HUDEP-2 (cell line): ENCODE results near the gene IRAK2.
"Not testable (repeated sequence)": the region's sequence is repeated elsewhere in the genome, so short reads cannot be mapped to it uniquely, and the experiment has no call there.

Source experiments
- DNase-seq, 76 experiments: peaks; one replicate each; lab custom pipeline; 2025; ENCODE audit not compliant: unreplicated experiment in 76 of 76; lab: John Stamatoyannopoulos, UW

IRAK2 gene

DNA sequence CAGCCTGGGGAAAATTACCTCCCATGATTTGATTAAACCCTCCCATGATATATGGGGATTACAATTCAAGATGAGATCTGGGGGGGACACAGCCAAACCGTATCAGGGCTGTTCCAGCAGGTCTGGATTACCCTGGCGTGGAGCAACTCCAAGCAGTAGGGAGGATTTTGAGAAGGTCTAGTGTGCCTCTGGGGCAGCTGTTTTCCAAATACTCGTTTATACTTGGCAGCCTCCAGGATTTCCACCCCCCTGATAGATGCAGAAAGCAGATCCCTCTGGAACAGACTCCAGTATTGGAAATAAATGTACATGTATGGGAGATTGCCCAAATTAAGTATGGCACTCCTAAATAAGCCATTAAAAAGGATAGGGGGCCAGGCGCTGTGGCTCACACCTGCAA is 7.7 kb upstream of the IRAK2 start:
- no peak for DNase-seq

DNA sequence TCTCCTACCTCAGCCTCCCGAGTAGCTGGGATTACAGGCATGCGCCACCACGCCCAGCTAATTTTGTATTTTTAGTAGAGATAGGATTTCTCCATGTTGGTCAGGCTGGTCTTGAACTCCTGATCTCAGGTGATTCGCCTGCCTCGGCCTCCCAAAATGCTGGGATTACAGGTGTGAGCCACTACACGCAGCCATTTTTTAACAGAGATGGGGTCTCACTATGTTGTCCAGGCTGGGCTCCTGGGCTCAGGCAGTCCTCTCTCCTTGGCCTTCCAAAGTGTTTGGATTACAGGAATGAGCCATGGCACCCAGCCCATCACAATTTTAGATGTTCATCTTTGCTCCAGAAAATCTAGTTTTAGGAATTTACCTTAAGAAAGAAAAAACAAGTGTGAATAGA is 6.2 kb upstream of the IRAK2 start:
- not testable (repeated sequence) for DNase-seq

DNA sequence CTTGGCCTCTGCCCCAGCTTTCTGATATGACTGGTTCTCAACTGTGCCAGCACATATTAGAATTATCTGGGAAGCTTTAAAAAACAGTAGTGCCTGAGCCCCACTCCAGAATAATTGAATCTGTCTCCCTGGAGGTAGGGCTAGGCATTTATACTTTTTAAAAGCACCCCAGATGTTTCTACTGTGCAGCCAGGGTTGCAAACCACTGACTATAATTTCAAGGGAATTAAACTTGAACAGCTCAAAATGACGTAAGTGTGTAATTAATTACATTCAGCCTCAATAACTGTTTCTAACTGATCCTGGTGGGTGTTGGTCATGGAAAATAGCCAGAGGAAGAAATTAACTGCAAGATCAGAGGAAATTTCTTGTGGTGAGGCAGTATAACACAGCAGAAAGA is 4.4 kb upstream of the IRAK2 start:
- no peak for DNase-seq

DNA sequence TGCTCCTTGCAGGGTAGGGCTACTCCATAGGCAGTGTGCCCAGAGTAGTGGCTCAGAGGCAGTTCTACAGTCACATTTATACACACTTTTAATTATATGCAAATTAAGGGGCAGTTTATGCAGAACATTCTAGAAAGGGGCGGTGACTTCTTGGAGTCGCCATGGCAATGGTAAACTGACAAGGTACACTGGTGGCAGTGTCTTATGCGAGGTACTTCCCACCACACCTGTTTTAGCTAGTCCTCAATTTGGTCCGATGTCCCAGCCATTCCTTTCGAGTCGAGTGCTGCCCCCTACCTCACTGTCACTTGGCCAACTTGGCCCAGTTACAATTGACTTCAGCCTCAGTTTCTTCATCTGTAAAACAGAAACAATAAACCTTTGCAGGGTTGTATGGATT is 3.8 kb upstream of the IRAK2 start:
- no peak for DNase-seq

DNA sequence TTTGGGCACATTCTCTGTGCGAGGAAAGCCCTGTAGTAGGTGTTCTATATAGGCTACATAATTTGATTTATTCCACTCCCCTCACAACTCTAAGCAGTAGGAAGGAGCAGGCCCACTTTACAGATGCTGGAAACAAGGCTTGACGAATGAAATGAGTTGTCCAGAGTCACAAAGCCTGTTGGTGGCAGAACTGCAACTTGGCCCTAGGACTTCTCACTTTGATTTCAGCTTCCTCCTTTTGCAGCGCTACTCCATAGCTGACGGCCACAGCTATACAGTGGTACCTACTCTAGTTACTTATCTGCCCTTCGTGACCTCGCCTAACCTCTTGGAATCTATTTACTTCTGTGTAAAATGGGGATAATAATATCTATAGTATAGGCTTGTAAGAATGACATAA is 2.5 kb upstream of the IRAK2 start:
- DNase-seq: no peak

DNA sequence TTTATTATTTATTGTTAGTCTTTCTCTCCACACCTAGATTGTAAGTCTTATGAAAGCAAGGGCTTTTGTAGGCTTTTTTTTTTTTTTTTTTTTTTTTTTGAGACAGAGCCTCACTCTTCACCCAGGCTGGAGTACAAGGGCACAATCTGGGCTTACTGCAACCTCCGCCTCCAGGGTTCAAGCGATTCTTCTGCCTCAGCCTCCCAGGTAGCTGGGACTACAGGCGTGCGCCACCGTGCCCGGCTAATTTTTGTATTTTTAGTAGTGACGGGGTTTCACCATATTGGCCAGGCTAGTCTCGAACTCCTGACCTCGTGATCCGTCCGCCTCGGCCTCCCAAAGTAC is 546 bp upstream of the IRAK2 start:
- not testable (repeated sequence) for DNase-seq

DNA sequence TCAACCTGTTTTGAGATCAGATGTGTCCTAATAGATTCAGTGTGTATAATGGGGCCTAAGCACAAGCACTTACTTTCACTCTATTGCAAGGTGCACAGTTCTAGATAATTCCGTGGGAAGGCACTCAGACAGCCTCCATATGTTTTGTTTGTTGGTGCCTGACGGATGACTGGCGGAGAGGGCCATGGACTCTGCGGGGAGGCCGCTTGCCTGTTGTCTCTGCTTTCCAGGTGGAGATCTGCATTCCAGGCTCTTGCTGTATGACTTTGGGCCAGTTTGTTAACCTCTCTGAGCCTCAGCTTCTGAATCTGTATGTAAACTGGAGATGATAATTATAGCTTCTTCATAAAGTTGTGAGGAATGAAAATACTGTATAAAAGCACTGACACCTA is 1.5 kb downstream of the IRAK2 start:
- no peak for DNase-seq

DNA sequence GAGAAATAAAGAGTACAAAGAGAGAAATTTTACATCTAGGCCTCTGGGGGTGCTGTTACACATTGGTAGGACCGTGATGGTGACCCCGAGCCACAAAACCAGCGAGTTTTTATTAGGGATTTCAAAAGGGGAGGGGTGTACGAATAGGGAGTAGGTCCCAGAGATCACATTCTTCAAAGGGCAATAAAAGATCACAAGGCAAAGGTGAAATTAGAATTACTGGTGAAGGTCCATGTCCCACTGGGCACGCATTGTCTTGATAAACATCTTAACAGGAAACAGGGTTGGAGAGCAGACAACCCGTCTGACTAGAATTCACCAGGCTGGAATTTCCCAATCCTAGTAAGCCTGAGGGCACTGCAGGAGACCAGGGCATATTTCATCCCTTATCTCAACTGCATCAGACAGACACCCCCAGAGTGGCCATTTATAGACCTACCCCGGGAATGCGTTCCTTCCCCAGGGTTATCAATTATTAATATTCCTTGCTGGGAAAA is 4.3 kb downstream of the IRAK2 start:
- DNase-seq: no peak

DNA sequence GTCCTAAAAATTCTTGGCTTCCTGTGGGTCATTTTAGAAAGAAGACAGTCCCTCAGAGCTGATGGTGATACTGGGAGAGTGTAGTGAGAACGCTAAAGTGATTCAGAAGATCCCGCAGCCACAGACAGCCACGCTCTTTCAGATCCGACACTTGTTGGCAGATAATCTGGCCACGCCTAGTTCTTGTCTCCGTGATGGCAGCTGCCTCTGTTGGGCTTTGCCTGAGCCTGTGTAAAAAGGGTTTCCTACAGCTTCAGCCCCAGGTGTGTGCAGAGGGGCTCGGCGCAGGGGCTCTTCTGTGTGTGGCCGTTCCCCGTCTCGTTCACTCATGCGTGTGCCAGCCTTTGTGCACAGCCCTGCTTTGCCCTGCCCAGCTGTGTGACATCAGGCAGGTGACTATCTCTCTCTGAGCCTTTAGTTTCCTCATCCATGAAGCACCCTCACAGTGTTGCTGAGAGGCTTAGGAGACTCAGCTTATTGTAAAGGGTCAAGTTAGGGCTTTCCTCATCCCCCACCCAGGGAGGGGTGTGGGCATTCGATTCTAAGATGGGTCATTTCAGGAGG is 6.3 kb downstream of the IRAK2 start:
- DNase-seq: peak in 42 of 76 experiments; percentile 1 to 47 (median 19)

DNA sequence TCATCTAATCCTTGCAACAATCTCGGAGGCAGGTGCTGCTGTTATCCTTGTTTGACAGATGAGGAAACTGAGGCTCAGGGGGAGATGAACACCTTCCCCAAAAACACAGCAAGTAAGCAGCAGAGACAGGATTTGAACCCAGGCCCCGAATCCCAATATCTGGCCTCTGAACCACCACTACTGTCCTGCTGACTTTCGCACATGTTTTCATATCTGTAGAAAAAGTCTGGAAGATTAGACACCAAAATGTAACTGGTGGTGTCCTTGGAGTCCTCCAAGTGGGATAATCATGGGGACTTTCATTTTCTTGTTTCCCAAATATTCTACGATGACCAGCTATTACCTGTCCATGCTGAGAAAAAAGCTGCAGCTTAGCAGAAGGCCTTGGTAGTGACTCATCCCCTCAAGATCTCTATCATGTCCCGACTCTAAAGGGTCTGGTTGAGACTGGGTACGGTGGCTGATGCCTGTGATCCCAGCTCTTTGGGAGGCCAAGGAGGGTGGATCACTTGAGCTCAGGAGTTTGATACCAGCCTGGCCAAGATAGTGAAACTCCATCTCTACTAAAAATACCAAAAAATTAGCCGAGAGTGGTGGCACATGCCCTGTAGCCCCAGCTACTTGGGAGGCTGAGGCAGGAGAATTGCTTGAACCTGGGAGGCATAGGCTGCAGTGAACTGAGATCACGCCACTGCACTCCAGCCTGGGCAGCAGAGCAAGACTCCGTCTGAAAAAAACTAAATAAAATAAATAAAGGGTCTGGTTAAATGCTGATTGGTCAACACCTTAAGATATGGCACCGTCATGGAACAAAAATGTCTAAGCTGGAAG is 8.6 kb downstream of the IRAK2 start:
- peak in 2 of 76 experiments; percentile 16 to 17 for DNase-seq

DNA sequence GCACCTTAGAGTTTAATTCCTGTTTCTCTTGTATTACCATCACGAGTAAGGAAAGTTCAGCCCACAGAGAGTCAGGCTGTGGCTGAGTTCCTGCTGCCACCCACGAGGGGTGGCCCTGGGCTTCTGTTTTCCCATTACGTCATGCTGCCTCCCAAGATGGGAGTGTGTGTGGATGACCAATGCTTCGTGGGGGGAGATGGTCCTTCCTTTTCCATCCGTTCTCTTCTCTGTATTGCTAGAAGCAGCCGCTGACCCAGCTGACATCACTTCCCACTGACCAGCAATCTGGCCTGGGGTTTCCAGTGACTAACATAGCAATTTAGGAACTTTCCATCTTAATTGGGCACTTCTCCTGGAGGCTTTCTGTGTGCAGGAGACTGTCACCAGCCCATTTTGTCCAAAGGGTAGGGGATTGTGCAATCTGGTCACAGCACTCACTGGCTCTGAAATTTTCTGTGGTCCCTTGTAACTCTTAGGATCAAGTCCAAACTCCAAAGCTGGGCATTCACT is 9.3 kb downstream of the IRAK2 start:
- no peak for DNase-seq

DNA sequence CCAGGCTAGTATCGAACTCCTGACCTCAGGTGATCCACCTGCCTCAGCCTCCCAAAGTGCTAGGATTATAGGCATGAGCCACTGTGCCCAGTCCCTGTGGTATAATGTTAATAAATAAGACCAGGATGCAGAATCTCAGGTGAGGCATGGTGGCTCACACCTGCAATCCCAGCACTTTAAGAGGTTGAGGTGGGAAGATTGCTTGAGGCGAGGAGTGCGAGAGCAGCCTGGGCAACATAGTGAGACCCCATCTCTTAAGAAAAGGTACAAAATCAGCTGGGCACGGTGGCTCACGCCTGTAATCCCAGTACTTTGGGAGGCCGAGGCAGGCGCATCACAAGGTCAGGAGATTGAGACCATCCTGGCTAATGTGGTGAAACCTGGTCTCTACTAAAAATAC is 10.6 kb downstream of the IRAK2 start:
- not testable (repeated sequence) for DNase-seq

DNA sequence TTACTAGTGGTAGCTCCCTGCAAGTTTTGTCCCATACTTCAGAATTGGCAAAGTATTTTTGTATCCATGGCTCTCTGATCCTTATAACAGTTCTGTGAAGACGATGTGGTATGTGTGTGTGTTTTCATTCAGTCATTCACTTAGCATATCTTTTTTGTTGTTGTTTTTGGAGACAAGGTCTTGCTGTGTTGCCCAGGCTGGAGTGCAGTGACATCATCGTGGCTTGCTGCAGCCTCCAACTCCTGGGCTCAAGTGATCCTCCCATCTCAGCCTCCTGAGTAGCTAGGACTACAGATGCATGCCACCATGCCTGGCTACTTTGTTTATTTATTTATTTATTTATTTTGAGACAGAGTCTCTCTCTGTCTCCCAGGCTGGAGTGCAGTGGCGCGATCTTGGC is 11.4 kb downstream of the IRAK2 start:
- DNase-seq: not testable (repeated sequence)

DNA sequence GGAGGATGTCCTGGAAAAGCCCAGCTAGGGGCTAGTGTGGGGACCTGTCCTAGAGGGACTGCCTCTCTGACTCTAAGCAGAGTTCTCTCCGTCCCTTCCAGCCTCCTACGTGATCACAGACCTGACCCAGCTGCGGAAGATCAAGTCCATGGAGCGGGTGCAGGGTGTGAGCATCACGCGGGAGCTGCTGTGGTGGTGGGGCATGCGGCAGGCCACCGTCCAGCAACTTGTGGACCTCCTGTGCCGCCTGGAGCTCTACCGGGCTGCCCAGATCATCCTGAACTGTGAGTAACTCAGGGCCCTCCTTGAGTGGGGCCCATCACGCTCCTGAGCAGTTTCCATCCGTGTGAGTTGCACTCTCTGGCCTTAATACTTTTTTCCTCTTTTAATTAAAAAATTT is 13.0 kb downstream of the IRAK2 start:
- DNase-seq: no peak

DNA sequence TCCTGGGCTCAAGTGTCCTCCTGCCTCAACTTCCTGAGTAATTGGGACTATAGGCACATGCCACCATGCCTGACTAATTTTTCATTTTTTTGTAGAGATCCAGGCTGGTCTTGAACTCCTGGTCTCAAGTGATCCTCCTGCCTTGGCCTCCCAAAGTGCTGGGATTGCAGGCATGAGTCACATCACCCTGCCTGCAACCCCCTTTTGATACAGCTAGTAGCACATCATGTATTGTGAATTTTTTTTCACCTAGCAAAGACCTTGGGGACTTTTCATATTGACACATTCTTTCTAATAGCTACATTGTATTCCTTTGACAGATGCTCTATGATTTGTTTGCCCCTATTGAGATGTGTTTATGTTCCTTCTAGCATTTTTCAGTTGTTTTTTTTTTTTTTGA is 14.2 kb downstream of the IRAK2 start:
- DNase-seq: no peak

DNA sequence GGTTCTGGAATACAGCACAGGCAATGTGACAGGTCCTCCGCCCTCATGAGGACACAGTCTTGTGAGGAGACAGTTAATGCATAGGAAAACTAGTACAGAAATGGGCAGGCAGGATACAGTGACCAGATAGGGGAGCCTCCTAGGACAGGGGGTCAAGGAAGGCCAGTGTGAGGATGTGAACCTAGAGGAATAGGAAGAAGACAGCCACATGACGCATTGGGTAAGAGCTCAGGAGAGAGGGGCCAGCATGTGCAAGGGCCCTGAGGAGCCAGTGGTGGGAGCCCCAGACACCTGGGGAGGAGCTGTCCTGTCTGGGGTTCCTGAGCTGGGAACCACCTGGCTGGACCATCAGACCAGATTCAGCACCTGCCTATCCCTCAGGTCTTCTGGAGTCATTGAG is 15.6 kb downstream of the IRAK2 start:
- no peak for DNase-seq

DNA sequence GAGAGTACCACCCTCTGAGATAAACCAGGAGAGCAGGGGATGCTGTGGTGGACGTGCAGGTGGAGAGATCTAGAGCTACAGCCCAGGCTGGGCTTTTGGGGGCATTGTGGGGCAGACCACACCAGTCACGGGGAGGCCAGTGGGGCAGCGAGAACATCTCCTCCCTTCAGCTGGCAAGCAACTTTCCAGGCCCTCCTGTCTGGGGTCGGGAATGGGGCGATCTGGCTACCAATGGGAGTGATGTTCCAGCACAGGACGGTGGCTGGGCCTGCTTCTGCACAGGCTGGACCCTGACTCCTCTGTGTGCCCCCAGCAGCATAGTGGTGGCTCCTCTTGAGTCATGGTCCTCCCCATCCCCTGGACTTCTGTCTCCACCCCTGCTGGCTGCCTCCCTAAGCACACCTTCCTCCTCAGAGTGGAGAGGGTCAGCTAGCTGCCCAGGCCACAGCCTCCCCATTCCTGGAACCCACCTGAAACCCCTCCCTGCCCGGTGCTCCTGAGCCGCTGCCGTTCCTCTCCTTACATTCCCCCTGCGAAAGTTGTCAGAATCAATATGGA is 16.1 kb downstream of the IRAK2 start:
- DNase-seq: no peak

DNA sequence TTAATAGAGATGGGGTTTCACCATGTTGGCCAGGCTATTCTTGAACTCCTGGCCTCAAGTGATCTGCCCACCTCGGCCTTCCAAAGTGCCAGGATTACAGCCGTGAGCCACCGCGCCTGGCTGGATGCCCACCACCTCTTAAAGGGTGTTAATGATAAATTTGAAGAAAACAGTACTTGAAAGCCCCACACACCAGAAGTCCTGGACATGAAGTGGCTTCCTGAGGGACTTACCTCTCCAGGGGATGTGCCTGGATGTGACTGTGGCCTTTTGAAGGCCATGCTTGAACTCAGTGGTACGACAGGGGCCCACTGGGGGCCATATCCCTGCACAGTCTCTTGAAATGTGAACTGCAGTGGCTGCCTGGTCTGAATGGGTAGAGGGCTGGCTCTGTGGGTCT is 18.2 kb downstream of the IRAK2 start:
- DNase-seq: no peak

DNA sequence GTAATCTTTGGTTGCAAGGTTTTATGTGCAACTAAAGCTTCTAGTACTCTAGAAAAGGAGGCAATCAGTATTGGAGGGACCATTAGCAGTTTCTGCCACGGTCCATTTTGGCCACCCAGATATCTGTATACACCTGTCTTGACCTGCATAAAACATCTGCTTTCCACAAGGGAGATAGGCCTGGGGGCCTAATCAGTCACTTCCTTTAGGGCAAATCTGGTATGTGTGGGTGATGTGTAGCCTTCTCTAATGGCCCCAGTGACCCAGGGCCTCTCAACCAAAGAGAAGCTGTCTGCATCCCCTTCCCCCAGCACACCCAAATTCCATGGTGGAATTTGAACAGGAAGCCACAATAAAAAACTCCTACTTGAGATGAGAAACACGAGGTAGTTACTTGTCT is 19.5 kb downstream of the IRAK2 start:
- DNase-seq: no peak

DNA sequence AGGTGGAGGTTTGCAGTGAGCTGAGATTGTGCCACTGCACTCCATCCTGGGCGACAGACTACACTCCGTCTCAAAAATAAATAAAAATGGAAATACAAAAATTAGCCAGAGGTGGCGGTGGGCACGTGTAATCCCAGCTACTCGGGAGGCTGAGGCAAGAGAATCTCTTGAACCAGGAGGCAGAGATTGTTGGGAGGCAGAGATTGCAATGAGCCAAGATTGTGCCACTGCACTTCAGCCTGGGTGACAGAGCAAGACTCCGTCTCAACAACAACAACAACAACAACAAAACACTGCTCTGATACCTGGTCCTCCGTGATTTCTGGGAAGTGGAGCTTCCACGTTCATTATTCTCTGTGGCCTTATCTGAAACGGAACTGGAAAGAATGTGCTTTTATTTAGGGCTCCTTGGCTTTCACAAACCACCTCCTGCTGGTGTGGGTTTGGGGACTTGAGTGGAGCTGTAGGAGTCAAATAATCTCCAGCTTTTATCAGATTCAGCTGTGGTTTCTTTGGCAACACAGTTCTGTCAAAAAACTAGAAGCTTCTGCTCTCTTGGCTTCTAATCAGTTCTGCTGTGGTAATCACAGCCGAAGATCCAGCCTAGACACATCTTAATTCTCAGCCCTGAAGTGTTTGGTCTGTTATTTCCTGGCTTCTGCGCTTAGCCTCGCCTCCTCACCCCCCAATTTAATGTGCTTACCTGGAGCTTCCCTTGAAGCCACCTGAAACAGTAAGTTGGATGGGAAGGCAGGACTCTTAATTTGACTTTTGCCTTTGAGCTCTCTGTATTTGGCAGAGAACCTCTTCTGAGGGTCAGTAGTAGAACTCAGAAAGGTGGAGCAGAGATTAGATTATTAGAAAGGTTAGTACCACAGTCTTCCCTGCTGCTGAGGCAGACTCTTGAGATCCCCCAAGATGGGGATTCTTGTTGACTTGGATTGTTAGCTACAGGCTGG is 21.4 kb downstream of the IRAK2 start:
- DNase-seq: no peak
